ENCODE data around the gene APOB. TPM values are rescaled to one million over a fixed set of nuclear protein-coding genes. Genes with fewer than 3 reads are reported as not detected.
A peak's percentile ranks its signal among the peaks of the same experiment; 100 is the strongest.

The APOB gene
- total RNA-seq, 1 experiment from 2014 or later, result 234 TPM

DNA sequence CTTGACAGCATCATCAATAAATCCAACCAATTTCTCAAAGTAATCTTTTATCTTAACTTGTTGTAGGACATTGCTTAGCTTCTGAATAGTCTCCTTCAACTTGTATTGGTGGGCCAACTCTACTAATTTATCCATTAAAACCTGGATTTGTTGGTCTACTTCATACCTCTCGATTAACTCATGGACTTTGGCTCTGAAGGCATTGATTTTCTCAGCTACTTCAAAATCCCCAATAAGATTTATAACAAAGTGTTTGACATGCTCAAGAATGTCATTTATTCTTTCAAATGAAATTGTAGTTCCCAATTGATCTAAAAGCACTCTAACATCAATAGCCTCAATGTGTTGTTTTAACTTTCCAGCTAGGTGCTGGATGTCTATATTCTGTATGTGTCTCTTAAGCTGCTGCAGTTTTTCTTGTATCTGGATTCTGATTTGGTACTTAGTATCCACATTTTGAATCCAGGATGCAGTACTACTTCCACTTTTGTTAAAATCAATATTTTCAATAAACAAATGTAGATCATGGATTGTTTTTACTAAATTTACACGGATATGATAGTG lies 34.1 kb downstream of the APOB start:
- Histone ChIP-seq H3K4me3 (ENCODE audit: low read depth, low read length) (no peak overlapping the region), H3K9me3 (peaks cover 26% of the 10 kb centered on the region), H3K4me1 (no peaks in the 10 kb centered on the region), H3K27me3 (replicated peaks; ENCODE audit: control insufficient read depth, insufficient read depth, low read length) (no peaks in the 10 kb centered on the region), H3K36me3 (ENCODE audit: control insufficient read depth, insufficient read depth, low read length) (peaks cover 25% of the 10 kb centered on the region)
- H3K4me3 Mint-ChIP-seq (ENCODE audit: unreplicated experiment), result no peak overlapping the region
- ChIA-PET CTCF (no interaction called here), POLR2A (no interaction called here)
- H3K9me3 Mint-ChIP-seq (ENCODE audit: unreplicated experiment), result peaks cover 10% of the 10 kb centered on the region
- H3K4me1 Mint-ChIP-seq (ENCODE audit: low read depth, unreplicated experiment), result no peaks in the 10 kb centered on the region
- DNase-seq, result no peak
- BruUV-seq (replicated peaks), result no TSS peak
- H3K27me3 Mint-ChIP-seq (ENCODE audit: insufficient read depth, unreplicated experiment), result no peaks in the 10 kb centered on the region
- H3K36me3 Mint-ChIP-seq (ENCODE audit: insufficient read depth, unreplicated experiment), result peaks cover 85% of the 10 kb centered on the region
- intact Hi-C loops (cut with micrococcal nuclease; ENCODE audit: unreplicated experiment), result loop anchor here (5.0 kb wide), 1 partner anchor 1332 kb away; no protein-coding TSS in a partner anchor
- TF ChIP-seq, protein P1, sequence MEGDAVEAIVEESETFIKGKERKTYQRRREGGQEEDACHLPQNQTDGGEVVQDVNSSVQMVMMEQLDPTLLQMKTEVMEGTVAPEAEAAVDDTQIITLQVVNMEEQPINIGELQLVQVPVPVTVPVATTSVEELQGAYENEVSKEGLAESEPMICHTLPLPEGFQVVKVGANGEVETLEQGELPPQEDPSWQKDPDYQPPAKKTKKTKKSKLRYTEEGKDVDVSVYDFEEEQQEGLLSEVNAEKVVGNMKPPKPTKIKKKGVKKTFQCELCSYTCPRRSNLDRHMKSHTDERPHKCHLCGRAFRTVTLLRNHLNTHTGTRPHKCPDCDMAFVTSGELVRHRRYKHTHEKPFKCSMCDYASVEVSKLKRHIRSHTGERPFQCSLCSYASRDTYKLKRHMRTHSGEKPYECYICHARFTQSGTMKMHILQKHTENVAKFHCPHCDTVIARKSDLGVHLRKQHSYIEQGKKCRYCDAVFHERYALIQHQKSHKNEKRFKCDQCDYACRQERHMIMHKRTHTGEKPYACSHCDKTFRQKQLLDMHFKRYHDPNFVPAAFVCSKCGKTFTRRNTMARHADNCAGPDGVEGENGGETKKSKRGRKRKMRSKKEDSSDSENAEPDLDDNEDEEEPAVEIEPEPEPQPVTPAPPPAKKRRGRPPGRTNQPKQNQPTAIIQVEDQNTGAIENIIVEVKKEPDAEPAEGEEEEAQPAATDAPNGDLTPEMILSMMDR (IDR thresholded peaks at IDR 0.05; ENCODE audit: insufficient read depth in 1 of 2, low read depth in 1 of 2, low read length in 1 of 2, severe bottlenecking in 1 of 2, unreplicated experiment in 1 of 2), result no peak
- no peak overlapping the region for H3K27ac Mint-ChIP-seq (ENCODE audit: unreplicated experiment)

DNA sequence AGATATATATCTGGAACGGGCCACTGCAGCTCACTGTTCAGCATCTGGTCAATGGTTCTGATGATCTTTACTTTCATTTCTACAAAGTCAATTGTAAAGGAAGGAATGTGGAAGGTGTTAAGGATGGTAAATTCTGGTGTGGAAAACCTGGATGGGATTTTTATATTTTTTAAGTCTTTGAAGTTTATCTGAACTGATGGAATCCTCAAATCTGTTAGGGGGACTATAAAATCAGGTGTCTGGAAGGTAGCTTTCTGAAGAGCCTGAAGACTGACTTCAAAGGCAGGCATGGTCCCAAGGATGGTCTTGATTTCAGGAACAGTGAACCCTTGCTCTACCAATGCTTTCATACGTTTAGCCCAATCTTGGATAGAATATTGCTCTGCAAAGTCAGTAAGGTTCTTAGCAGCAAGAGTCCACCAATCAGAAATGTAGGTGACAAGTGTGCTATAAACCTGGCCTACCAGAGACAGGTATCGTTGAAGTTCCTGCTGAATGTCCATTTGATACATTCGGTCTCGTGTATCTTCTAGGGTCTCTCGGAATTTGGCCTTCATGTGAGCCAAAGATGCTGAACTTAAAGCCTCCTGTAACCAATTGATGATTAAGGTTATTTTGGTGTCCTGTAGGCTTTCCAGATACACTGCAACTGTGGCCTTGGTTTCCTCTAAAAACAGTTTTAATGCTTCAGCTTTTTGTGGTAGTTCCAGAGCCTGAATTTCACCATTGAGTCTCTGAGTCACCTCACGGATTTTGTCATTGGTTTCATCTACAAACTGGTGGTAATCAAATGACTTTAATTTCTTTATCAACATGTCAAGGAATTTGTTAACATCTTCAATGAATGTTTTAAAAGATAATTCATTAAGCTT lies 34.8 kb downstream of the APOB start:
- H3K4me3 ChIP-seq (ENCODE audit: low read depth, low read length), result no peak overlapping the region
- TSS peak; percentile 0 for BruUV-seq (replicated peaks)
- CTCF ChIA-PET, result no interaction called here

DNA sequence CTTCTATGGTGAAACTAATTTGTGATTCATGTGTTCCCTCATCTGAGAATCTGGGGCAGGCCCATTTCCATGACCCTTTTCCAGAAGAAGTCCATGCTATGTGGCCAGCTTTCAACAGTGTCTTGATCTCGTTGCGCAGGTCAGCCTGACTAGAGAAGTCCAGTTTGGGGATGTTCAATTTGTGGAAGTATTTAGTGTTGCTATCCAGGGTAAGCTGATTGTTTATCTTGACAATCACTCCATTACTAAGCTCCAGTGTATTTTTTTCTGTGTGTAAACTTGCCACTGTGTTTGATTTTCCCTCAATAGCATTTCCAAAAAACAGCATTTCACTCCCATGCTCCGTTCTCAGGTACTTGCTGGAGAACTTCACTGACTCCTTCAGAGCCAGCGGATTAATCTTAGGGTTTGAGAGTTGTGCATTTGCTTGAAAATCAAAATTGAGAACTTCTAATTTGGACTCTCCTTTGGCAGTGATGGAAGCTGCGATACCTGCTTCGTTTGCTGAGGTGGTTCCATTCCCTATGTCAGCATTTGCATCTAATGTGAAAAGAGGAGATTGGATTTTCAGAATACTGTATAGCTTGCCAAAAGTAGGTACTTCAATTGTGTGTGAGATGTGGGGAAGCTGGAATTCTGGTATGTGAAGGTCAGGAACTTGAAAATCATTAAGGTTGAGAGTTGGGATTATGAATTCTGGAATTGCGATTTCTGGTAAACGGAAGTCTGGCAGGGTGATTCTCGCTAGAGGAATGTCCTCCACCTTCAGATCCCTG lies 35.7 kb downstream of the APOB start:
- peaks cover 22% of the 10 kb centered on the region for H3K9me3 Mint-ChIP-seq (ENCODE audit: unreplicated experiment)
- POLR2A ChIA-PET, result no interaction called here

More for the DNA sequence above, 34.8 kb downstream of the APOB start:
- Mint-ChIP-seq H3K4me1 (ENCODE audit: low read depth, unreplicated experiment) (no peaks in the 10 kb centered on the region), H3K27ac (ENCODE audit: unreplicated experiment) (no peak overlapping the region), H3K27me3 (ENCODE audit: insufficient read depth, unreplicated experiment) (no peaks in the 10 kb centered on the region), H3K36me3 (ENCODE audit: insufficient read depth, unreplicated experiment) (peaks cover 83% of the 10 kb centered on the region), H3K4me3 (ENCODE audit: unreplicated experiment) (no peak overlapping the region), H3K9me3 (ENCODE audit: unreplicated experiment) (peaks cover 14% of the 10 kb centered on the region)
- Histone ChIP-seq H3K27me3 (replicated peaks; ENCODE audit: control insufficient read depth, insufficient read depth, low read length) (no peaks in the 10 kb centered on the region), H3K9me3 (peaks cover 26% of the 10 kb centered on the region), H3K36me3 (ENCODE audit: control insufficient read depth, insufficient read depth, low read length) (peaks cover 25% of the 10 kb centered on the region), H3K4me1 (no peaks in the 10 kb centered on the region)
- intact Hi-C loops (cut with micrococcal nuclease; ENCODE audit: unreplicated experiment), result no loop called here
- POLR2A ChIA-PET, result no interaction called here
- TF ChIP-seq, protein P1 (IDR thresholded peaks at IDR 0.05; ENCODE audit: insufficient read depth in 1 of 2, low read depth in 1 of 2, low read length in 1 of 2, severe bottlenecking in 1 of 2, unreplicated experiment in 1 of 2), result no peak
- DNase-seq, result no peak

More for the DNA sequence above, 35.7 kb downstream of the APOB start:
- CTCF ChIA-PET, result no interaction called here
- TF ChIP-seq, protein P1 (IDR thresholded peaks at IDR 0.05; ENCODE audit: insufficient read depth in 1 of 2, low read depth in 1 of 2, low read length in 1 of 2, severe bottlenecking in 1 of 2, unreplicated experiment in 1 of 2), result no peak
- H3K36me3 Mint-ChIP-seq (ENCODE audit: insufficient read depth, unreplicated experiment), result peaks cover 83% of the 10 kb centered on the region
- Histone ChIP-seq H3K27me3 (replicated peaks; ENCODE audit: control insufficient read depth, insufficient read depth, low read length) (no peaks in the 10 kb centered on the region), H3K9me3 (peaks cover 26% of the 10 kb centered on the region), H3K4me1 (no peaks in the 10 kb centered on the region), H3K4me3 (ENCODE audit: low read depth, low read length) (no peak overlapping the region), H3K36me3 (ENCODE audit: control insufficient read depth, insufficient read depth, low read length) (peaks cover 22% of the 10 kb centered on the region)
- H3K27me3 Mint-ChIP-seq (ENCODE audit: insufficient read depth, unreplicated experiment), result no peaks in the 10 kb centered on the region
- H3K4me3 Mint-ChIP-seq (ENCODE audit: unreplicated experiment), result no peak overlapping the region
- BruUV-seq (replicated peaks), result no TSS peak
- no peak for DNase-seq
- intact Hi-C loops (cut with micrococcal nuclease; ENCODE audit: unreplicated experiment), result no loop called here
- no peak overlapping the region for H3K27ac Mint-ChIP-seq (ENCODE audit: unreplicated experiment)
- no peaks in the 10 kb centered on the region for H3K4me1 Mint-ChIP-seq (ENCODE audit: low read depth, unreplicated experiment)

Data from Caco-2 (cell line).